ENCODE measurements around the gene SYT12.

Gene SYT12

DNA sequence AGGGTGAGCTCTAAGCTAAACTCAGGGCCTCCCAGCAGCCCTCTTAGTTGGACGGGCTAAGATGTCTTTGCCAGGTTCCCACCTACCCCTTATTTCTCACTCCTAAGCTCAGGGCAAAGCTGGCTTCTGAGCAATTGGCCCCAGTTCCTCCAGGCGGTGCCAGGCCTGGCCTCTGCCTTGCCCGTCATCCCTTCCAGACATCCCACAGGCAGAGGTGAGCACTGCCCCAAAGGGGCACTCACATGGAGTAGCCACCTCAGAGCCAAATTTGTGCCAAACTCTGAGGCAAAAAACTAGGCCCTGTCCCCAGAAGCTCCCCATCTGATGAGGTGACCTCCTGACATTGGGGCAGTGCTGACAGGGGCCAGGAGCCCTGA is 43.4 kb downstream of the SYT12 start:
- no peak for TF ChIP-seq ZNF274 (IDR thresholded peaks at IDR 0.05; ENCODE audit: low read depth, low read length)
- no peak overlapping the region for H3K4me3 ChIP-seq (ENCODE audit: low read length)

DNA sequence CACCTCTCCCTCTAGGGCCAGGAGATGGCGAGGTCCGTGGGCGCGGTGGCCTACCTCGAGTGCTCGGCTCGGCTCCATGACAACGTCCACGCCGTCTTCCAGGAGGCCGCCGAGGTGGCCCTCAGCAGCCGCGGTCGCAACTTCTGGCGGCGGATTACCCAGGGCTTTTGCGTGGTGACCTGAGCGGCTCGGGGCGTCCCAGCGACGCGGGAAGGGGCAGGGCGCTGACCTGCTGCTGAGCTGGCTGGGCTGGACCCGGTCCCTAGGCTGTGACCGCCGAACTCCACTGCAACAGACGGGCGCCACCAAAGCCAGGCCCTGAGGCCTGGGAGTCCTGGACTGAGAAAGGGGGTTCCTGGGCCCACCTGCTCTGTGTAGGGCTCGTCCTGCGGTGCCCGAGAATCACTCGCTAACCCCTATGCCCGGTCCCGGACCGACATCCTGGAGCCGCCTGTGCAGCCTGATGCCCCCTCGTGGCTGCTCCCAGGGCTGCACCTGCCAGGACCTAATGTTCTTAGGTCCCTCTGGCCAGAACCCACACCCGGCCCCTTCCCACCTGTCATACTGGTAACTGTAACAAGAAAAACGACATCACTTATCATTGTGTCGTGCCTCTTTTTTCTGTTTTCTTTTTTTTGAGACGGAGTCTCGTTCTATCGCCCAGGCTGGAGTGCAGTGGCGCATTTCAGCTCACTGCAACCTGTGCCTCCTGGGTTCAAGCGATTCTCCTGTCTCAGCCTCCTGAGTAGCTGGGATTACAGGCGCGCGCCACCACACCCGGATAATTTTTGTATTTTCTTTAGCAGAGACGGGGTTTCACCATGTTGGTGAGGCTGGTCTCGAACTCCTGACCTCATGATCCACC is 48.7 kb downstream of the SYT12 start:
- TF ChIP-seq ZNF274 (IDR thresholded peaks at IDR 0.05; ENCODE audit: low read depth, low read length) = no peak
- H3K4me3 ChIP-seq (ENCODE audit: low read length) = no peak overlapping the region; the same call in 1 of the 2 replicates

DNA sequence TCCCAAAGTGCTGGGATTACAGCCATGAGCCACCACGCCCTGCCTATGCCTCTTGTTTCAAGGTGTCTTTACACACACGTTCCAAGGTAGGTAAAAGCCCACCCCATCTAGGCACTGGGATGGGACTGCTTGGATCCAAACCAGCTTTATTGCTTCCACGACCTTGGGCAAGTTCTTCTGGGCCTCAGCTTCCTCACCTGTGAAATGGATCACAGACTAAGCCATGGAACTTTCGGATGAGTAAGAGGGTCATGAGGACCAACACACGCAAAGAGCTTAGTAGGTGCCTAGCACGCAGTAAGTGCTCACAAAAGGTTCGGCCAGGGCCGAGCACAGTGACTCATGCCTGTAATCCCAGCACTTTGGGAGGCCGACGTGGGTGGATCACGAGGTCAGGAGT is 49.4 kb downstream of the SYT12 start:
- H3K4me3 ChIP-seq (ENCODE audit: low read length) = no peak overlapping the region
- TF ChIP-seq ZNF274 (IDR thresholded peaks at IDR 0.05; ENCODE audit: low read depth, low read length) = no peak

DNA sequence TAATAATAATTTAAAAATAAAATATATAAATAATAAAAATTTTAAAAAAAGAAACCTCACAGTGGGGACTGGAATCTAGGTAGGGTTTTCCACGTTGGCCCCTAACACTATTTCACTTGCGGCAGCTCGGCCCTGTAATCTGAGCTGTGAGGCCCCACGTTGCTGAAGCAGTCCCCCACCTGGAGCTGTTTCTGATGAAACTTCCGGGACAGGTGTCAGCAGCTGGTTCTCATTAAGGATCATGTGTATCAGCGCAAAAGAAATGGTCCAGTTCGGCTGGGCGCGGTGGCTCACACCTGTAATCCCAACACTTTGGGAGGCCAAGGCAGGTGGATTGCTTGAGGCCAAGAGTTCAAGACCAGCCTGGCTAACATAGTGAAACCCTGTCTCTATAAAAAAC is 51.0 kb downstream of the SYT12 start:
- H3K4me3 ChIP-seq (ENCODE audit: low read length) = no peak overlapping the region
- TF ChIP-seq ZNF274 (IDR thresholded peaks at IDR 0.05; ENCODE audit: low read depth, low read length) = no peak

DNA sequence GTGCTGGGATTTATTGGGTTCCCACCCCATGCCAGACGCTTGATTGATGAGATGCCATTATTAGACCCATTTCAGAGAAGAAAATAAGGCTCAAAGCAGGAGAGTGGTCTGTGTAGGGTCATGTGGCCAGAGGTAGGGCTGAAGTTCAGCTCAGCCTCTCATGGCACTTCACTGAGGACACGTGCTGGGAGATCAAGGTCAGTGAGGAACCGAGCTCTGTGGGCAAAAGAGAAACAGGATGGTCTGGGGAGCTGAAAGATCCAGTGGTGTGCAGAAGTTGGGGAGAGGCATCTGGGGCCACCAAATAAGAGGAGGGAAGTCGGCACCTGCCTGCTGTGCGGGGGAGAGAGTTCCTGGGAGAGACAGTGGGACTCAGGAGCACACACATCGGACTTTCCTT is 53.3 kb downstream of the SYT12 start:
- no peak for TF ChIP-seq ZNF274 (IDR thresholded peaks at IDR 0.05; ENCODE audit: low read depth, low read length)
- H3K4me3 ChIP-seq (ENCODE audit: low read length) = no peak overlapping the region

DNA sequence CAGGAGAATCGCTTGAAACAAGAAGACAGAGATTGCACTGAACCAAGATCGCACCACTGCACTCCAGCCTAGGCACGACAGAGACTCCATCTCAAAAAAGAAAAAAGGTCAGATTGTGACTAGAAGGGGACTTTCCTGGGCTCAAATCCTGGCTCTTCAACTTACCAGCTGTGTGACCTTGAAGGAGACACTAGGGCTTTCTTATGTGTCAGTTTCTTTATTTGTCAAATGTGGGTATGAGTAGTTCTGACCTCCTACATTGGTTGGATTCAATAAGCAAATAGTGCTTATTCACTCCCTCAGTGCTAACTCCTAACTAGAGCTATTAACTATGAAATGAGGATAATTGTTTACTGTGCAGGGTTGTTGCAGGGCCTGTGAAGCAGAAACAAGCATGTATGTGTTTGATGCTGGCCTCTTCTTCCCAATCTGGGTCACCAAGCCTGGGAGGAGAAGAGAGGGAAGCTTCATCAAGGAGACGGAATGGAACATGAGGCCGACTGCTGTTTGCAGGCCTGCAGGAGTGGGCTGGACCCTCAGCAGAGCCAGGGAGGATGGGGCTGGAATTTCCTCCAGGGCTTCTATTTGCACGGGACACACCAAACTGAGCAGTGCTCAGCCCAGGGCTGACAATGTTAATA is 56.3 kb downstream of the SYT12 start:
- H3K4me3 ChIP-seq (ENCODE audit: low read length) = no peak overlapping the region
- no peak for TF ChIP-seq ZNF274 (IDR thresholded peaks at IDR 0.05; ENCODE audit: low read depth, low read length)

DNA sequence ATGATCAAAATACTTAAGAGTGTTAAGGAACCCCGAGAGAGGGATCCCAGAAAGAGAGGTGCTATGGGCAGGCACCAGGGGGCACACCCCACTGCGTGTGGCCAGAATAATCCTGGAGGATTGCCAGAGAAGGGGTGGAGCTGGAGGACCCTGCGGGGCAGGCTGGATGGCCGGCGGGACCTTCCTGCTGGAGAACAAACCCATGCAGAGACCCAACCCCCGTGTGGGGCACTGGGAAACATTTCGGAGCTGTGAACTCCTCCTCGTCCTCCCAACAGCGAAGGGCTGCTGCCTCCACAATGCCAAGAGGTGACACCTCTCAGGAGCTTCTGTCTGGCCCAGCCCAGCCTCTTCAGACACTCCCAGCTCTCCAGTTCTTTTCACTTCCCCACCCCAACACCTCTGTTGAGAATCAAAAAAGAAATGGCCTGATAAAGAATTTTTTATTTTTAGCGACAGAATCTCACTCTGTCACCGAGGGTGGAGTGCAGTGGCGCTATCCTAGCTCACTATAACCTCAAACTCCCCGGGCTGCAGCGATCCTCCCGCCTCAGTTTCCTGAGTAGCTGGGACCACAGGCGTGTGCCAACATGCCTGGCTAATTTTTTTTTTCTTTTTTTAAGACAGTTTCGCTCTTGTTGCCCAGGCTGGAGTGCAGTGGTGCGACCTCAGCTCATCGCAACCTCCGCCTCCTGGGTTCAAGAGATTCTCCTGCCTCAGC is 59.3 kb downstream of the SYT12 start:
- no peak overlapping the region for H3K4me3 ChIP-seq (ENCODE audit: low read length)
- TF ChIP-seq ZNF274 (IDR thresholded peaks at IDR 0.05; ENCODE audit: low read depth, low read length) = no peak

DNA sequence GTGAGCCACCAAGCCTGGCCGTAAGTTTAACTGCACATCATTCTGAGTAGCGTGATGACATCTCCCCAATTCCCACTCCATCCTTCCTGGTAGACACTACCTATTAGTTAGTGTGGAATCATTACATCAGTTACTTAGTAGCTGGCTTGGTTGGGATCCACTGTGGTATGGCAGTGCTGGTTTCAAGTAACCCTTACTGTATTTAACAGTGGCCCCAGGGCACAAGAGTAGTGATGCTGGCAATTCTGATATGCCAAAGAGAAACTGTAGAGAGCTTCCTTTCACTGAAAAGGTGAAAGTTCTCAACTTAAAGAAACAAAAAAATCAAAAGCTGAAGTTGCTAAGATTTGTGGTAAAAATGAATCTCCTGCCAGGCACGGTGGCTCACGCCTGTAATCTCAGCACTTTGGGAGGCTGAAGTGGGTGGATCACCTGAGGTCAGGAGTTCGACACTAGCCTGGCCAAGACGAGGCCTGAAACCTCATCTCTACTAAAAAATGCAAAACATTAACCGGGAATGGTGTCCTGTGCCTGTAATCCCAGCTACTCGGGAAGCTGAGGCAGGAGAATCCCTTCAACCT is 60.9 kb downstream of the SYT12 start:
- no peak overlapping the region for H3K4me3 ChIP-seq (ENCODE audit: low read length)
- TF ChIP-seq ZNF274 (IDR thresholded peaks at IDR 0.05; ENCODE audit: low read depth, low read length) = no peak

DNA sequence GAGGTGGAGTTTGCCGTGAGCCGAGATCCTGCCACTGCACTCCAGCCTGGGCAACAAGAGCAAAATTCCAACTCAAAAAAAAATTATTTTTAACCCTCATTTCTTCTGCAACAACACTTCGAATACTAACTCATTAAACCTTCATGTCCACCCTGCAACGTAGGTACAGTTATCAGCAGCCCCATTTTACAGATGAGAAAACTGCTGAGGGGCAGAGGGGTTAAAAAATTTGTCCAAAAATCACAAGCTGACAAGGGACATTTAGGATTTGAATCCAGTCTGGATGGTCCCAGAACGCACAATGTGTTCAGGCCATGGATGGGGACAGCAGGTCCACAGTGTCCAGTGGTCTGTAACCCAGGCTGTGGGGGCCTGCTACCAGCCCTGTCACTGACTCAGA is 62.7 kb downstream of the SYT12 start:
- TF ChIP-seq ZNF274 (IDR thresholded peaks at IDR 0.05; ENCODE audit: low read depth, low read length) = no peak
- H3K4me3 ChIP-seq (ENCODE audit: low read length) = no peak overlapping the region

DNA sequence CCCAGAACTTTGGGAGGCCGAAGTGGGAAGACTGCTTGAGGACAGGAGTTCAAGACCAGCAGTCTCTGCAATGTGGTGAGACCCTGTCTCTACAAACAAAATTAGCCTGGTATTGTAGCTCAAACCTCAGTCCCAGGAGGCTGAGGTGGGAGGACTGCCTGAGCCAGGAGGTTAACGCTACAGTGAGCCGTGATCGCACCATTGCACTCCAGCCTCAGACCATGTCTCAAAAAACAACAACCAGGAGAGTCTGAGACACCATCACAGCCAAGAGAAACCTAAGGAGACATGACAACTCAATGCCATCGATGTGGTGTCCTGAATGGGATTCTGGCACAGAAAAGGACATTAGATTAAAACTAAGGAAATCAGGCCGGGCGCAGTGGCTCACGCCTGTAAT is 67.8 kb downstream of the SYT12 start:
- no peak for TF ChIP-seq ZNF274 (IDR thresholded peaks at IDR 0.05; ENCODE audit: low read depth, low read length)
- no peak overlapping the region for H3K4me3 ChIP-seq (ENCODE audit: low read length)

DNA sequence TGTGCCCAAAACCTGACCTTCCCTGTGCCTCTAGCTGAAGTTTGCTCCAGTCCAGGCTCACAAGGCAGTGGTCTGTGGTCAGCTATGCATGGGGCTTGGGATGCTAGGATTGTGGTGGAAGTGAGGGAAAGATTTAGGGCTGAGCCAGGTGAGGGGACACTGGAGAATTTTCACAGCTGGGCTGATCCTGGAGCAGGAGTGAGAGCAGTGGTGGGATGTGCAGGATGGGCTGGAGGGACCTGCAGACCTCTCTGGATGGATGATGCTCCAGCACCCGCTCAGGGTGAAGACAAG is 72.2 kb downstream of the SYT12 start:
- no peak for TF ChIP-seq ZNF274 (IDR thresholded peaks at IDR 0.05; ENCODE audit: low read depth, low read length)
- H3K4me3 ChIP-seq (ENCODE audit: low read length) = no peak overlapping the region

DNA sequence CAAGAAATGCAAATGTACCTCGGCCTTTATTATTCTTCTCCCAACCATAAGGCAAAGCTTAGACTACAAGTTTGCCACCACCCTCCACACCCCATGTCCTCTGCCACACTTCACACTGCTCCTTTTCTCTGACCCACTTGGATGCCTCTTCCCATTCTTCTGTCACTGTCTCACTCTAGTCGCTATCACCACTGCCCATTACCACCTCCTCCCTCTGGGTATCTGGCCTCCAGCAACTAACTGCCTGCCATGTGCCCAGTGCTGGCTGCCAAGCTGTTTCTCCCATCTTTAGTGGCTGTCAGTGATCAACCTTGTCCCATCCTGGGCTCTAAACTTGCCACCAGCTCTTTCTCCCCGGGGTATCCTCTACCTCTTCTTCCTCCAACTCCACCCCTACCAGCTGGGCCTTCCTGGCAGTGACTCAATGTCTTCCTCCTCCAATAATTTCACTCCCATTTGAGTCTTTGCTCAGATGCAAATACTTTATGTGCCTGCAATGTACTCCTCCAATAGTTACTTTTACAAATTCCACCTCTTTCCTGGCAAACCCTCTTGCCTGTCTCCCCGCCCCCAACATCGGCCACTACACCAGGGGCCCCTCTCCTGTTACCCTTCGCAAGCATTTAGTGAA is 76.0 kb downstream of the SYT12 start:
- TF ChIP-seq ZNF274 (IDR thresholded peaks at IDR 0.05; ENCODE audit: low read depth, low read length) = no peak
- H3K4me3 ChIP-seq (ENCODE audit: low read length) = no peak overlapping the region

DNA sequence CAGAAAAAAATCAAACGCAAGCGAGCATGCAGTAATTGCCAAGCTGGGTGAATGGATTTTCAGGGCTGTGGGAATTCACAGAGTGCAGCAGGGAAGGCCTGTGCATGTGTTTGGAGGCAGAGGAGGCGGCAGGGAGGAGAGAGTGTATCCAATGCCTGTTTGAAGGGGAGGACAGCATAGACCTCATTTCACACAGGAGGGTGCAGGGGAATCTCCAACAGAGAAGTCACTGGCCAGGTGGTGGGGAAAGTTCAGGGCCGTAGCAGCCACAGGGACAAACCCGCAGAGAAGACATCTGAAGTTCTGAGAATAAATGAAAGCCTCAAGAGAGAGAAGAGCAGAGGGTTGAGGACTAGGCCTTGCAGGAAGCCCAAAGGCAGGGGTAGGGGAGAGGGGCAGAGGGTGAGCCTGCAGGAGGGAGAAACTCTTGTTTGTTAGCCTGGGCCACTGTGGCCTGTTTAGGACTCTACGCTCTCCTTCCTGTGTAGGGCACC is 76.9 kb downstream of the SYT12 start:
- TF ChIP-seq ZNF274 (IDR thresholded peaks at IDR 0.05; ENCODE audit: low read depth, low read length) = no peak
- no peak overlapping the region for H3K4me3 ChIP-seq (ENCODE audit: low read length)
